Stimulated activated naive CD8-positive, alpha-beta T cell treated with anti-CD3 and anti-CD28 coated beads, Interleukin-15, amount 100 ng/mL, for 72 hours (primary cell): ENCODE measurements around the gene ATXN3L.

ENCODE experiments used
- ATAC-seq: fragments of 150-1000 bp; cut with Tn5 transposase; 2 replicates; pipeline ENCODE4 v1.10.0; 2021; ENCODE audit warnings: mild to moderate bottlenecking, moderate library complexity
- DNase-seq, 2 donors: peaks; one replicate each; pipeline ENCODE4 v3.0.0; 2021 to 2022
- H3K27ac Mint-ChIP-seq, 2 donors: one replicate each; pipeline ENCODE4 v1.8.0; 2022; ENCODE audit warnings: mild to moderate bottlenecking in 2 of 2, mixed read lengths in 2 of 2, moderate library complexity in 2 of 2
- H3K27me3 Mint-ChIP-seq: one replicate; pipeline ENCODE4 v1.8.0; 2022; ENCODE audit warnings: mixed read lengths
- H3K4me1 Mint-ChIP-seq: one replicate; pipeline ENCODE4 v1.8.0; 2022; ENCODE audit warnings: mild to moderate bottlenecking, mixed read lengths
- H3K4me3 Mint-ChIP-seq, 2 donors: one replicate each; pipeline ENCODE4 v1.8.0; 2022; ENCODE audit warnings: mild to moderate bottlenecking in 2 of 2, mixed read lengths in 2 of 2, moderate library complexity in 1 of 2
- H3K9me3 Mint-ChIP-seq, 2 donors: one replicate each; pipeline ENCODE4 v1.8.0; 2022; ENCODE audit warnings: mixed read lengths in 2 of 2

Gene ATXN3L

GRCh38 chrX:13319953-13320352 lies at the start of gene ATXN3L:
ATXN3L (minus strand) TSS chrX:13320053; CDS start chrX:13319934, 119 bp downstream.
- DNase-seq (no peak), ATAC-seq (no peak)
- H3K9me3 Mint-ChIP-seq = no peaks in the 10 kb centered on the region
- H3K4me1 Mint-ChIP-seq = no peaks in the 10 kb centered on the region
- H3K27me3 Mint-ChIP-seq = no peaks in the 10 kb centered on the region
- no peak within 1 kb of the TSS for H3K4me3 Mint-ChIP-seq
- no peak within 1 kb of the TSS for H3K27ac Mint-ChIP-seq

GRCh38 chrX:13369256-13370030 lies 49.6 kb upstream of the ATXN3L start:
- Mint-ChIP-seq H3K27me3 (no peaks in the 10 kb centered on the region), H3K4me1 (peaks cover 5% of the 10 kb centered on the region), H3K9me3 (no peaks in the 10 kb centered on the region), H3K4me3 (no peak overlapping the region), H3K27ac (peak overlapping the region in 1 of 2 donors; percentile 34)
- ATAC-seq (no peak), DNase-seq (no peak)

GRCh38 chrX:13367950-13368349 lies 48.1 kb upstream of the ATXN3L start:
- DNase-seq = no peak
- Mint-ChIP-seq H3K9me3 (no peaks in the 10 kb centered on the region), H3K27ac (no peak overlapping the region), H3K4me1 (peaks cover 5% of the 10 kb centered on the region), H3K4me3 (no peak overlapping the region), H3K27me3 (no peaks in the 10 kb centered on the region)
- ATAC-seq = peak; percentile 50

- H3K4me1 Mint-ChIP-seq = peaks cover 5% of the 10 kb centered on the region
- H3K4me3 Mint-ChIP-seq = no peak overlapping the region
- no peak overlapping the region for H3K27ac Mint-ChIP-seq
- H3K9me3 Mint-ChIP-seq = no peaks in the 10 kb centered on the region
- no peaks in the 10 kb centered on the region for H3K27me3 Mint-ChIP-seq
- no peak for ATAC-seq
- DNase-seq = no peak
Observed at GRCh38 chrX:13366698-13367097, 46.8 kb upstream of the ATXN3L start.

GRCh38 chrX:13365161-13365560 lies 45.3 kb upstream of the ATXN3L start:
- H3K27me3 Mint-ChIP-seq = no peaks in the 10 kb centered on the region
- H3K27ac Mint-ChIP-seq = no peak overlapping the region
- H3K4me3 Mint-ChIP-seq = no peak overlapping the region
- H3K9me3 Mint-ChIP-seq = no peaks in the 10 kb centered on the region
- H3K4me1 Mint-ChIP-seq = peaks cover 5% of the 10 kb centered on the region
- DNase-seq (no peak), ATAC-seq (no peak)

GRCh38 chrX:13364230-13364857 lies 44.5 kb upstream of the ATXN3L start:
- ATAC-seq = no peak
- H3K27me3 Mint-ChIP-seq = no peaks in the 10 kb centered on the region
- no peaks in the 10 kb centered on the region for H3K9me3 Mint-ChIP-seq
- peaks cover 5% of the 10 kb centered on the region for H3K4me1 Mint-ChIP-seq
- no peak for DNase-seq
- H3K27ac Mint-ChIP-seq = peak overlapping the region in 1 of 2 donors; percentile 19
- no peak overlapping the region for H3K4me3 Mint-ChIP-seq

GRCh38 chrX:13360146-13360545 lies 40.3 kb upstream of the ATXN3L start:
- H3K27me3 Mint-ChIP-seq = no peaks in the 10 kb centered on the region
- no peaks in the 10 kb centered on the region for H3K4me1 Mint-ChIP-seq
- no peak overlapping the region for H3K4me3 Mint-ChIP-seq
- no peaks in the 10 kb centered on the region for H3K9me3 Mint-ChIP-seq
- H3K27ac Mint-ChIP-seq = peak overlapping the region in 1 of 2 donors; percentile 54
- ATAC-seq (no peak), DNase-seq (no peak)

GRCh38 chrX:13357925-13358324 lies 38.1 kb upstream of the ATXN3L start:
- Mint-ChIP-seq H3K9me3 (no peaks in the 10 kb centered on the region), H3K4me3 (no peak overlapping the region), H3K4me1 (no peaks in the 10 kb centered on the region), H3K27ac (no peak overlapping the region), H3K27me3 (no peaks in the 10 kb centered on the region)
- no peak for ATAC-seq
- DNase-seq = no peak

GRCh38 chrX:13346646-13347045 lies 26.8 kb upstream of the ATXN3L start:
- ATAC-seq = no peak
- DNase-seq = no peak

GRCh38 chrX:13345438-13345837 lies 25.6 kb upstream of the ATXN3L start:
- Mint-ChIP-seq H3K27me3 (no peaks in the 10 kb centered on the region), H3K4me1 (peaks cover 6% of the 10 kb centered on the region), H3K27ac (no peak overlapping the region), H3K4me3 (no peak overlapping the region), H3K9me3 (no peaks in the 10 kb centered on the region)
- DNase-seq (no peak), ATAC-seq (no peak)

More at GRCh38 chrX:13346646-13347045, 26.8 kb upstream of the ATXN3L start:
- Mint-ChIP-seq H3K4me1 (peaks cover 6% of the 10 kb centered on the region), H3K9me3 (no peaks in the 10 kb centered on the region), H3K27me3 (no peaks in the 10 kb centered on the region), H3K27ac (no peak overlapping the region), H3K4me3 (no peak overlapping the region)

- ATAC-seq = no peak
- Mint-ChIP-seq H3K27me3 (no peaks in the 10 kb centered on the region), H3K27ac (no peak overlapping the region), H3K9me3 (no peaks in the 10 kb centered on the region), H3K4me3 (no peak overlapping the region), H3K4me1 (peaks cover 4% of the 10 kb centered on the region)
- DNase-seq = no peak
Observed at GRCh38 chrX:13345037-13345436, 25.2 kb upstream of the ATXN3L start.

- DNase-seq (no peak), ATAC-seq (no peak)
- Mint-ChIP-seq H3K9me3 (no peaks in the 10 kb centered on the region), H3K27ac (no peak overlapping the region), H3K27me3 (no peaks in the 10 kb centered on the region), H3K4me1 (no peaks in the 10 kb centered on the region), H3K4me3 (no peak overlapping the region)
Observed at GRCh38 chrX:13341491-13342101, 21.7 kb upstream of the ATXN3L start.

- no peaks in the 10 kb centered on the region for H3K27me3 Mint-ChIP-seq
- H3K9me3 Mint-ChIP-seq = no peaks in the 10 kb centered on the region
- no peaks in the 10 kb centered on the region for H3K4me1 Mint-ChIP-seq
Observed at GRCh38 chrX:13340182-13340791, 20.4 kb upstream of the ATXN3L start.

GRCh38 chrX:13339607-13340006 lies 19.8 kb upstream of the ATXN3L start:
- no peak for DNase-seq
- no peaks in the 10 kb centered on the region for H3K4me1 Mint-ChIP-seq

More at GRCh38 chrX:13340182-13340791, 20.4 kb upstream of the ATXN3L start:
- no peak for DNase-seq
- Mint-ChIP-seq H3K4me3 (no peak overlapping the region), H3K27ac (no peak overlapping the region)
- no peak for ATAC-seq

GRCh38 chrX:13338996-13339515 lies 19.2 kb upstream of the ATXN3L start:
- Mint-ChIP-seq H3K27me3 (no peaks in the 10 kb centered on the region), H3K9me3 (no peaks in the 10 kb centered on the region), H3K4me1 (no peaks in the 10 kb centered on the region), H3K4me3 (no peak overlapping the region), H3K27ac (peak overlapping the region in 1 of 2 donors; percentile 17)
- DNase-seq = no peak
- ATAC-seq = no peak

More at GRCh38 chrX:13339607-13340006, 19.8 kb upstream of the ATXN3L start:
- ATAC-seq = no peak
- Mint-ChIP-seq H3K27me3 (no peaks in the 10 kb centered on the region), H3K9me3 (no peaks in the 10 kb centered on the region), H3K27ac (no peak overlapping the region), H3K4me3 (no peak overlapping the region)
